Occipital lobe (tissue), 2 donors: ENCODE results near the gene NAA50. TPM values are rescaled to one million over a fixed set of nuclear protein-coding genes. Genes with fewer than 3 reads are reported as not detected.

Source experiments
- DNase-seq: peaks from one replicate; lab custom pipeline; 2025; lab: John Stamatoyannopoulos, UW
- total RNA-seq: library from RNA; depleted of rRNA; stranded (reverse); fragments of >200 nt; gene quantifications from one replicate; pipeline ENCODE4 v1.2.3, GENCODE V29; 2014

The NAA50 gene
- 86.4 TPM for total RNA-seq

GRCh38 chr3:113745756-113746547 is at the start of gene NAA50:
TSS of gene NAA50 (minus strand) at chr3:113746249. CDS start at chr3:113745949, 300 bp downstream.
- DNase-seq = peak; percentile 89

GRCh38 chr3:113795693-113796092 is 49.6 kb upstream of the NAA50 start:
- no peak for DNase-seq

- DNase-seq = no peak
Measured at GRCh38 chr3:113794526-113794925, 48.5 kb upstream of the NAA50 start.

GRCh38 chr3:113791381-113791780 is 45.3 kb upstream of the NAA50 start:
- no peak for DNase-seq

GRCh38 chr3:113783980-113784379 is 37.9 kb upstream of the NAA50 start:
- no peak for DNase-seq

GRCh38 chr3:113783463-113783862 is 37.4 kb upstream of the NAA50 start:
- DNase-seq = no peak

- no peak for DNase-seq
Measured at GRCh38 chr3:113776564-113776963, 30.5 kb upstream of the NAA50 start.

GRCh38 chr3:113775516-113775915 is 29.5 kb upstream of the NAA50 start:
- DNase-seq = no peak

- no peak for DNase-seq
Measured at GRCh38 chr3:113773381-113773780, 27.3 kb upstream of the NAA50 start.

- DNase-seq = no peak
Measured at GRCh38 chr3:113771993-113772392, 25.9 kb upstream of the NAA50 start.

- no peak for DNase-seq
Measured at GRCh38 chr3:113769551-113769950, 23.5 kb upstream of the NAA50 start.

- DNase-seq = no peak
Measured at GRCh38 chr3:113764698-113765097, 18.6 kb upstream of the NAA50 start.

- DNase-seq = no peak
Measured at GRCh38 chr3:113758389-113759024, 12.5 kb upstream of the NAA50 start.

GRCh38 chr3:113754494-113755159 is 8.6 kb upstream of the NAA50 start:
- no peak for DNase-seq

- DNase-seq = no peak
Measured at GRCh38 chr3:113753376-113753985, 7.4 kb upstream of the NAA50 start.

GRCh38 chr3:113751141-113751540 is 5.1 kb upstream of the NAA50 start:
- DNase-seq = no peak

GRCh38 chr3:113747283-113748046 is 1.4 kb upstream of the NAA50 start:
- peak; percentile 27 for DNase-seq

GRCh38 chr3:113746548-113747282 is 666 bp upstream of the NAA50 start, which contains the start of gene ATP6V1A:
TSS of gene ATP6V1A (plus strand) at chr3:113747035. CDS start at chr3:113778754, 31,719 bp downstream.
- DNase-seq = peak; percentile 88

- peak; percentile 24 for DNase-seq
Measured at GRCh38 chr3:113744941-113745755, 901 bp downstream of the NAA50 start.
